Measurements from ENCODE around the gene RWDD1.

The RWDD1 gene

GRCh38 chr6:116563830-116564229 is 7.5 kb upstream of the RWDD1 start:
- no peak overlapping the region for H3K4me3 ChIP-seq (ENCODE audit: control insufficient read depth, low read depth, low read length)
- TF ChIP-seq CTCF (IDR thresholded peaks at IDR 0.05; ENCODE audit: control insufficient read depth, insufficient read depth, low read depth, low read length, missing control alignments): no peak
- no peak for DNase-seq (ENCODE audit: low read depth)

- H3K4me3 ChIP-seq (ENCODE audit: control insufficient read depth, low read depth, low read length): no peak overlapping the region
- peak; percentile 51 for DNase-seq (ENCODE audit: low read depth)
- no peak for TF ChIP-seq CTCF (IDR thresholded peaks at IDR 0.05; ENCODE audit: control insufficient read depth, insufficient read depth, low read depth, low read length, missing control alignments)
Measured at GRCh38 chr6:116564311-116564710, 7.0 kb upstream of the RWDD1 start.

- no peak for DNase-seq (ENCODE audit: low read depth)
Measured at GRCh38 chr6:116564921-116565872, 6.1 kb upstream of the RWDD1 start.

GRCh38 chr6:116568111-116568510 is 3.2 kb upstream of the RWDD1 start:
- no peak for DNase-seq (ENCODE audit: low read depth)
- no peak for TF ChIP-seq CTCF (IDR thresholded peaks at IDR 0.05; ENCODE audit: control insufficient read depth, insufficient read depth, low read depth, low read length, missing control alignments)
- H3K4me3 ChIP-seq (ENCODE audit: control insufficient read depth, low read depth, low read length): no peak overlapping the region

More at GRCh38 chr6:116564921-116565872, 6.1 kb upstream of the RWDD1 start:
- H3K4me3 ChIP-seq (ENCODE audit: control insufficient read depth, low read depth, low read length): peak overlapping the region; percentile 25
- TF ChIP-seq CTCF (IDR thresholded peaks at IDR 0.05; ENCODE audit: control insufficient read depth, insufficient read depth, low read depth, low read length, missing control alignments): no peak

- no peak for TF ChIP-seq CTCF (IDR thresholded peaks at IDR 0.05; ENCODE audit: control insufficient read depth, insufficient read depth, low read depth, low read length, missing control alignments)
- no peak for DNase-seq (ENCODE audit: low read depth)
- no peak overlapping the region for H3K4me3 ChIP-seq (ENCODE audit: control insufficient read depth, low read depth, low read length)
Measured at GRCh38 chr6:116568821-116569755, 2.2 kb upstream of the RWDD1 start.

GRCh38 chr6:116571683-116572000 is 338 bp downstream of the RWDD1 start:
- no peak for DNase-seq (ENCODE audit: low read depth)
- peak overlapping the region; percentile 90 for H3K4me3 ChIP-seq (ENCODE audit: control insufficient read depth, low read depth, low read length)
- TF ChIP-seq CTCF (IDR thresholded peaks at IDR 0.05; ENCODE audit: control insufficient read depth, insufficient read depth, low read depth, low read length, missing control alignments): no peak

Data from AG09309 (cell line).